HUDEP-2 (cell line): ENCODE data around the gene IGSF21.

Experiments
- DNase-seq, 76 experiments: peaks; one replicate each; lab custom pipeline; 2025; ENCODE audit not compliant: unreplicated experiment in 76 of 76; lab: John Stamatoyannopoulos, UW

The IGSF21 gene

GRCh38 chr1:18118078-18118477 is 10.5 kb downstream of the IGSF21 start:
- no peak for DNase-seq

GRCh38 chr1:18118491-18118890 is 10.9 kb downstream of the IGSF21 start:
- no peak for DNase-seq

GRCh38 chr1:18119289-18119688 is 11.7 kb downstream of the IGSF21 start:
- DNase-seq: no peak

GRCh38 chr1:18119771-18120377 is 12.3 kb downstream of the IGSF21 start:
- DNase-seq: no peak

- DNase-seq: no peak
These were observed 13.0 kb downstream of the IGSF21 start for GRCh38 chr1:18120638-18121037.

GRCh38 chr1:18121072-18121820 is 13.6 kb downstream of the IGSF21 start:
- no peak for DNase-seq

- no peak for DNase-seq
These were observed 15.9 kb downstream of the IGSF21 start for GRCh38 chr1:18123467-18123992.

GRCh38 chr1:18124977-18125376 is 17.4 kb downstream of the IGSF21 start:
- no peak for DNase-seq

- no peak for DNase-seq
These were observed 19.0 kb downstream of the IGSF21 start for GRCh38 chr1:18126616-18127015.

- no peak for DNase-seq
These were observed 20.7 kb downstream of the IGSF21 start for GRCh38 chr1:18128298-18128697.

GRCh38 chr1:18130356-18130755 is 22.8 kb downstream of the IGSF21 start:
- no peak for DNase-seq

- DNase-seq: no peak
These were observed 24.6 kb downstream of the IGSF21 start for GRCh38 chr1:18132022-18132710.

GRCh38 chr1:18132711-18133541 is 25.3 kb downstream of the IGSF21 start:
- DNase-seq: no peak

- no peak for DNase-seq
These were observed 26.9 kb downstream of the IGSF21 start for GRCh38 chr1:18134324-18135046.

- DNase-seq: no peak
These were observed 30.3 kb downstream of the IGSF21 start for GRCh38 chr1:18137759-18138345.

GRCh38 chr1:18139198-18139981 is 31.8 kb downstream of the IGSF21 start:
- no peak for DNase-seq

GRCh38 chr1:18140411-18140810 is 32.8 kb downstream of the IGSF21 start:
- no peak for DNase-seq

- no peak for DNase-seq
These were observed 34.1 kb downstream of the IGSF21 start for GRCh38 chr1:18141661-18142060.

GRCh38 chr1:18142471-18142870 is 34.9 kb downstream of the IGSF21 start:
- DNase-seq: no peak
